B cell (primary cell): ENCODE results near the gene PLCB4. TPM values are rescaled to one million over a fixed set of nuclear protein-coding genes. Genes with fewer than 3 reads are reported as not detected.

ENCODE experiments used
- ATAC-seq: fragments of 200-7000 bp; cut with Tn5 transposase; one replicate; pipeline ENCODE4 v1.10.0; 2021; ENCODE audit warnings: low read depth, mild to moderate bottlenecking, moderate number of reproducible peaks, moderate library complexity
- CTCF ChIA-PET: fragments of 350-600 bp; sonication (Branson Sonifier 250); formaldehyde crosslinking; loops from one replicate; lab custom pipeline; 2021; ENCODE audit warnings: antibody characterized with exemption, inconsistent platforms; lab: Charles Lee
- POLR2A ChIA-PET: fragments of 350-600 bp; sonication (Branson Sonifier 250); formaldehyde crosslinking; loops from one replicate; lab custom pipeline; 2021; ENCODE audit warnings: antibody characterized with exemption; lab: Charles Lee
- DNase-seq: peaks from one replicate; pipeline ENCODE4 v3.0.0; 2013
- H2AFZ ChIP-seq: 2 replicates; pipeline ENCODE4 v1.6.1; 2012; ENCODE audit warnings: mild to moderate bottlenecking, low read depth, low read length; ENCODE audit not compliant: insufficient read depth, poor library complexity, severe bottlenecking
- H3K27ac ChIP-seq, 2 donors: 1 replicate in 1 of 2; 2 replicates in 1 of 2; pipeline ENCODE4 v1.5.1; 2012 to 2013; ENCODE audit warnings: low read length in 2 of 2, mild to moderate bottlenecking in 2 of 2, moderate library complexity in 1 of 2
- H3K27me3 ChIP-seq, 4 experiments: fragments of 200-600 bp in 1 of 4; sonication (generic) in 1 of 4; replicated peaks in 1 of 4; 1 replicate in 2 of 4; 2 replicates in 2 of 4; pipeline versions ENCODE4 v1.6.1 to v1.7.0; 2013 to 2016; ENCODE audit warnings: low read length in 3 of 4, mild to moderate bottlenecking in 2 of 4, mixed read lengths in 1 of 4, moderate library complexity in 1 of 4; ENCODE audit not compliant: insufficient read depth in 4 of 4, control insufficient read depth in 3 of 4; ENCODE audit errors: control extremely low read depth in 1 of 4
- H3K36me3 ChIP-seq, 2 experiments: replicated peaks in 1 of 2; 1 replicate in 1 of 2; 2 replicates in 1 of 2; pipeline versions ENCODE4 v1.6.1 to v1.7.1; 2013; ENCODE audit warnings: low read length in 1 of 2; ENCODE audit not compliant: insufficient read depth in 2 of 2, control insufficient read depth in 1 of 2; ENCODE audit errors: control extremely low read depth in 1 of 2, extremely low read depth in 1 of 2
- H3K4me1 ChIP-seq, 2 donors: fragments of 200-600 bp in 1 of 2; sonication (generic) in 1 of 2; 1 replicate in 1 of 2; 2 replicates in 1 of 2; pipeline versions ENCODE4 v1.5.1 to v1.6.1; 2013 to 2017; ENCODE audit warnings: low read length in 2 of 2; ENCODE audit not compliant: control insufficient read depth in 2 of 2, insufficient read depth in 2 of 2
- H3K4me2 ChIP-seq: replicated peaks from 2 replicates; pipeline ENCODE3; 2012; ENCODE audit warnings: mild to moderate bottlenecking, low read depth, low read length; ENCODE audit not compliant: poor library complexity, severe bottlenecking
- H3K4me3 ChIP-seq, 5 experiments: fragments of 200-600 bp in 1 of 5; sonication (generic) in 1 of 5; 1 replicate in 3 of 5; 2 replicates in 2 of 5; pipeline versions ENCODE4 v1.5.1 to v1.7.0; 2011 to 2016; ENCODE audit warnings: low read length in 4 of 5, mild to moderate bottlenecking in 4 of 5, low read depth in 2 of 5, control low read depth in 1 of 5, moderate library complexity in 1 of 5; ENCODE audit not compliant: insufficient read depth in 1 of 5; ENCODE audit errors: control extremely low read depth in 1 of 5, extremely low read depth in 1 of 5
- H3K79me2 ChIP-seq: fragments of 200-600 bp; sonication (generic); one replicate; pipeline ENCODE4 v1.6.0; 2016; ENCODE audit warnings: low read length; ENCODE audit not compliant: control insufficient read depth, insufficient read depth
- H3K9ac ChIP-seq: fragments of 200-600 bp; sonication (generic); 2 replicates; pipeline ENCODE4 v1.6.1; 2017; ENCODE audit warnings: mild to moderate bottlenecking, low read length, moderate library complexity
- H3K9me3 ChIP-seq, 3 donors: one replicate each; pipeline versions ENCODE4 v1.6.1 to v1.7.1; 2013; ENCODE audit warnings: low read length in 2 of 3; ENCODE audit not compliant: control insufficient read depth in 2 of 3, insufficient read depth in 1 of 3; ENCODE audit errors: control extremely low read depth in 1 of 3
- H4K20me1 ChIP-seq: 2 replicates; pipeline ENCODE4 v1.6.0; 2012; ENCODE audit warnings: mild to moderate bottlenecking, low read length; ENCODE audit not compliant: insufficient read depth, control insufficient read depth, poor library complexity, severe bottlenecking
- H3K27ac Mint-ChIP-seq: one replicate; pipeline ENCODE4 v1.8.0; 2021; ENCODE audit warnings: mixed read lengths
- H3K27me3 Mint-ChIP-seq: one replicate; pipeline ENCODE4 v1.8.0; 2021; ENCODE audit warnings: mixed read lengths
- H3K4me1 Mint-ChIP-seq: one replicate; pipeline ENCODE4 v1.8.0; 2021; ENCODE audit warnings: mixed read lengths
- H3K4me3 Mint-ChIP-seq: one replicate; pipeline ENCODE4 v1.8.0; 2021; ENCODE audit warnings: mixed read lengths
- H3K9me3 Mint-ChIP-seq: one replicate; pipeline ENCODE4 v1.8.0; 2022; ENCODE audit warnings: mixed read lengths; ENCODE audit not compliant: insufficient read depth
- EZH2 ChIP-seq: IDR thresholded peaks from 2 replicates; pipeline ENCODE4 v1.6.1; 2012; ENCODE audit warnings: borderline replicate concordance, low read depth, mild to moderate bottlenecking, moderate library complexity, low read length; ENCODE audit not compliant: insufficient read depth, poor library complexity, severe bottlenecking
- WGBS: methylation state at CpG from one replicate; pipeline ENCODE4 v1.1.5; 2013; ENCODE audit warnings: missing lambda C conversion rate; ENCODE audit not compliant: insufficient coverage; 5-methylcytosine and 5-hydroxymethylcytosine counted together
- intact Hi-C: fragments of 100-400 bp; cut with micrococcal nuclease; formaldehyde crosslinking; loops from one replicate; pipeline ENCODE4 v1.10.0; 2022
- polyA plus RNA-seq: library from polyadenylated mRNA; depleted of rRNA; stranded (reverse); fragments of >200 nt; gene quantifications from 2 replicates; pipeline ENCODE4 v1.2.3, GENCODE V29; 2012
- total RNA-seq, 2 donors: library from RNA; stranded (reverse); fragments of 120-200 nt in 1 of 2; gene quantifications; 1 replicate in 1 of 2; 2 replicates in 1 of 2; pipeline versions ENCODE4 v1.2.3 to v1.2.4, GENCODE V29; 2013 to 2022
- TF ChIP-seq, protein P1 (sequence below): fragments of 200-600 bp; IDR thresholded peaks from one replicate; pipeline ENCODE4 v1.8.0; 2022; ENCODE audit warnings: antibody characterized with exemption, mild to moderate bottlenecking

PLCB4 gene
- total and polyA plus RNA-seq, 2 donors (not counting 1 experiment from before 2014, with no cell fraction given): not detected

- no peak overlapping the region for H3K9ac ChIP-seq
- Mint-ChIP-seq H3K27me3 (no peaks in the 10 kb centered on the region), H3K9me3 (no peaks in the 10 kb centered on the region), H3K4me3 (no peak overlapping the region), H3K4me1 (peaks cover 2% of the 10 kb centered on the region), H3K27ac (no peak overlapping the region)
- WGBS: 17% methylated on average over 3 of the region's 4 CpGs
- ATAC-seq (no peak), DNase-seq (no peak)
- no peak overlapping the region for H3K4me3 ChIP-seq
- no peaks in the 10 kb centered on the region for H3K79me2 ChIP-seq
- no peak overlapping the region for H2AFZ ChIP-seq
- H3K27me3 ChIP-seq: no peaks in the 10 kb centered on the region
- intact Hi-C loops: no loop called here
- TF ChIP-seq, protein P1, sequence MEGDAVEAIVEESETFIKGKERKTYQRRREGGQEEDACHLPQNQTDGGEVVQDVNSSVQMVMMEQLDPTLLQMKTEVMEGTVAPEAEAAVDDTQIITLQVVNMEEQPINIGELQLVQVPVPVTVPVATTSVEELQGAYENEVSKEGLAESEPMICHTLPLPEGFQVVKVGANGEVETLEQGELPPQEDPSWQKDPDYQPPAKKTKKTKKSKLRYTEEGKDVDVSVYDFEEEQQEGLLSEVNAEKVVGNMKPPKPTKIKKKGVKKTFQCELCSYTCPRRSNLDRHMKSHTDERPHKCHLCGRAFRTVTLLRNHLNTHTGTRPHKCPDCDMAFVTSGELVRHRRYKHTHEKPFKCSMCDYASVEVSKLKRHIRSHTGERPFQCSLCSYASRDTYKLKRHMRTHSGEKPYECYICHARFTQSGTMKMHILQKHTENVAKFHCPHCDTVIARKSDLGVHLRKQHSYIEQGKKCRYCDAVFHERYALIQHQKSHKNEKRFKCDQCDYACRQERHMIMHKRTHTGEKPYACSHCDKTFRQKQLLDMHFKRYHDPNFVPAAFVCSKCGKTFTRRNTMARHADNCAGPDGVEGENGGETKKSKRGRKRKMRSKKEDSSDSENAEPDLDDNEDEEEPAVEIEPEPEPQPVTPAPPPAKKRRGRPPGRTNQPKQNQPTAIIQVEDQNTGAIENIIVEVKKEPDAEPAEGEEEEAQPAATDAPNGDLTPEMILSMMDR: no peak
- TF ChIP-seq EZH2: no peak
- no peaks in the 10 kb centered on the region for H3K4me1 ChIP-seq
- POLR2A ChIA-PET: no interaction called here
- CTCF ChIA-PET: no interaction called here
- H3K27ac ChIP-seq: no peak overlapping the region
- no peaks in the 10 kb centered on the region for H4K20me1 ChIP-seq
- H3K4me2 ChIP-seq: no peak overlapping the region
- H3K9me3 ChIP-seq: peaks cover 0 to 1% (median 0%) of the 10 kb centered on the region in 3 donors
- no peaks in the 10 kb centered on the region for H3K36me3 ChIP-seq
These were observed 92.4 kb downstream of the PLCB4 start for GRCh38 chr20:9161311-9161710.

GRCh38 chr20:9163251-9163650 lies 94.4 kb downstream of the PLCB4 start:
- Histone ChIP-seq H3K4me3 (no peak overlapping the region), H4K20me1 (no peaks in the 10 kb centered on the region), H2AFZ (no peak overlapping the region), H3K4me1 (no peaks in the 10 kb centered on the region), H3K27ac (no peak overlapping the region), H3K27me3 (no peaks in the 10 kb centered on the region), H3K9me3 (no peaks in the 10 kb centered on the region), H3K79me2 (no peaks in the 10 kb centered on the region), H3K4me2 (no peak overlapping the region), H3K9ac (no peak overlapping the region), H3K36me3 (no peaks in the 10 kb centered on the region)
- no peak overlapping the region for H3K27ac Mint-ChIP-seq
- WGBS: 33% methylated on average over 1 of the region's 3 CpGs
- no peak for DNase-seq
- no peaks in the 10 kb centered on the region for H3K9me3 Mint-ChIP-seq
- no peak for TF ChIP-seq EZH2
- TF ChIP-seq, protein P1: no peak
- no peaks in the 10 kb centered on the region for H3K27me3 Mint-ChIP-seq
- ChIA-PET POLR2A (no interaction called here), CTCF (no interaction called here)
- no peak overlapping the region for H3K4me3 Mint-ChIP-seq
- H3K4me1 Mint-ChIP-seq: peaks cover 2% of the 10 kb centered on the region
- intact Hi-C loops: no loop called here
- no peak for ATAC-seq
